Measurements from ENCODE around the gene MYH9.

Gene MYH9

GRCh38 chr22:36233796-36234195, 154.0 kb downstream of the MYH9 start:
- no peak for TF ChIP-seq ZFX (IDR thresholded peaks at IDR 0.05)
- no peak for TF ChIP-seq CTCF (conservative IDR thresholded peaks at IDR 0.05)
- H3K27ac ChIP-seq = no peak overlapping the region

- TF ChIP-seq CTCF (conservative IDR thresholded peaks at IDR 0.05) (no peak), ZFX (IDR thresholded peaks at IDR 0.05) (no peak)
- H3K27ac ChIP-seq = peak overlapping the region; percentile 4; the same call in 1 of the 2 replicates
These were observed 154.9 kb downstream of the MYH9 start for GRCh38 chr22:36232715-36233401.
